Mesenchymal stem cell (in vitro differentiated cells and primary cell): ENCODE data around the gene RFNG.
A peak's percentile ranks its signal among the peaks of the same experiment; 100 is the strongest.

Source experiments
- DNase-seq: peaks from one replicate; pipeline ENCODE4 v3.0.0-alpha.2; 2013
- H2AFZ ChIP-seq: one replicate; pipeline ENCODE4 v1.6.1; 2013; ENCODE audit warnings: low read depth, mild to moderate bottlenecking, control low read depth, inconsistent platforms, low read length, moderate library complexity
- H2AK5ac ChIP-seq: 2 replicates; pipeline ENCODE4 v1.6.1; 2013; ENCODE audit warnings: low read length, moderate library complexity, mild to moderate bottlenecking, inconsistent platforms; ENCODE audit not compliant: severe bottlenecking
- H2BK120ac ChIP-seq: one replicate; pipeline ENCODE4 v1.6.1; 2013; ENCODE audit warnings: low read depth, mild to moderate bottlenecking, inconsistent platforms, low read length, moderate library complexity
- H2BK12ac ChIP-seq, 2 experiments: one replicate each; pipeline ENCODE4 v1.6.1; 2013; ENCODE audit warnings: inconsistent platforms in 2 of 2, low read length in 2 of 2, mild to moderate bottlenecking in 2 of 2, moderate library complexity in 2 of 2, control low read depth in 1 of 2
- H2BK15ac ChIP-seq: one replicate; pipeline ENCODE4 v1.6.1; 2013; ENCODE audit warnings: mild to moderate bottlenecking, low read depth, inconsistent platforms; ENCODE audit not compliant: poor library complexity, severe bottlenecking
- H2BK5ac ChIP-seq: 2 replicates; pipeline ENCODE4 v1.6.1; 2013; ENCODE audit warnings: low read depth, mild to moderate bottlenecking, low read length, control low read depth, inconsistent platforms; ENCODE audit not compliant: poor library complexity, severe bottlenecking
- H3K14ac ChIP-seq, 2 experiments: one replicate each; pipeline ENCODE4 v1.6.1; 2013; ENCODE audit warnings: inconsistent platforms in 2 of 2, low read length in 2 of 2, control low read depth in 1 of 2, mild to moderate bottlenecking in 1 of 2, moderate library complexity in 1 of 2
- H3K18ac ChIP-seq, 2 experiments: one replicate each; pipeline ENCODE4 v1.6.1; 2013; ENCODE audit warnings: inconsistent platforms in 2 of 2, low read length in 2 of 2, control low read depth in 1 of 2, low read depth in 1 of 2, mild to moderate bottlenecking in 1 of 2
- H3K23ac ChIP-seq, 2 experiments: one replicate each; pipeline ENCODE4 v1.6.1; 2013; ENCODE audit warnings: inconsistent platforms in 2 of 2, low read length in 2 of 2, mild to moderate bottlenecking in 2 of 2, moderate library complexity in 2 of 2, control low read depth in 1 of 2
- H3K27ac ChIP-seq: 2 replicates; pipeline ENCODE4 v1.5.1; 2013; ENCODE audit warnings: mild to moderate bottlenecking, moderate library complexity, low read length, control low read depth, inconsistent platforms; ENCODE audit not compliant: poor library complexity, severe bottlenecking
- H3K27me3 ChIP-seq, 2 experiments: 2 replicates each; pipeline versions ENCODE4 v1.6.1 to v1.7.0; 2013; ENCODE audit warnings: low read length in 2 of 2, mild to moderate bottlenecking in 2 of 2, moderate library complexity in 2 of 2, control low read depth in 1 of 2, inconsistent platforms in 1 of 2; ENCODE audit not compliant: control insufficient read depth in 1 of 2, insufficient read depth in 1 of 2
- H3K36me3 ChIP-seq, 2 experiments: 2 replicates each; pipeline versions ENCODE4 v1.6.1 to v1.7.0; 2013; ENCODE audit warnings: low read length in 2 of 2, control low read depth in 1 of 2, inconsistent platforms in 1 of 2, low read depth in 1 of 2, mild to moderate bottlenecking in 1 of 2; ENCODE audit not compliant: insufficient read depth in 2 of 2, control insufficient read depth in 1 of 2
- H3K4ac ChIP-seq, 2 experiments: one replicate each; pipeline ENCODE4 v1.6.1; 2013; ENCODE audit warnings: inconsistent platforms in 2 of 2, low read length in 2 of 2, mild to moderate bottlenecking in 2 of 2, moderate library complexity in 2 of 2, control low read depth in 1 of 2, low read depth in 1 of 2
- H3K4me1 ChIP-seq: 2 replicates; pipeline ENCODE4 v1.6.1; 2013; ENCODE audit warnings: low read depth, low read length, control low read depth; ENCODE audit not compliant: control insufficient read depth, insufficient read depth
- H3K4me2 ChIP-seq: 2 replicates; pipeline ENCODE4 v1.6.1; 2013; ENCODE audit warnings: low read length, mild to moderate bottlenecking, inconsistent platforms; ENCODE audit not compliant: poor library complexity, severe bottlenecking
- H3K4me3 ChIP-seq, 2 experiments: 2 replicates each; pipeline versions ENCODE4 v1.5.1 to v1.7.0; 2013; ENCODE audit warnings: low read length in 2 of 2, mild to moderate bottlenecking in 2 of 2, control low read depth in 1 of 2, low read depth in 1 of 2; ENCODE audit not compliant: insufficient read depth in 1 of 2
- H3K79me1 ChIP-seq: replicated peaks from 2 replicates; pipeline ENCODE4 v1.6.1; 2013; ENCODE audit warnings: mild to moderate bottlenecking, control low read depth, low read length, inconsistent platforms; ENCODE audit not compliant: poor library complexity, severe bottlenecking
- H3K9ac ChIP-seq: 2 replicates; pipeline ENCODE4 v1.7.0; 2013; ENCODE audit warnings: mild to moderate bottlenecking, low read length, moderate library complexity
- H3K9me3 ChIP-seq: 2 replicates; pipeline ENCODE4 v1.7.0; 2013; ENCODE audit warnings: mild to moderate bottlenecking, low read length; ENCODE audit not compliant: control insufficient read depth
- H4K8ac ChIP-seq: one replicate; pipeline ENCODE4 v1.6.1; 2013; ENCODE audit warnings: inconsistent platforms, mild to moderate bottlenecking, low read length, moderate library complexity
- H4K91ac ChIP-seq: one replicate; pipeline ENCODE4 v1.6.1; 2013; ENCODE audit warnings: mild to moderate bottlenecking, low read length, inconsistent platforms
- WGBS: methylation state at CpG from one replicate; pipeline ENCODE4 v1.1.7; 2013; ENCODE audit warnings: mixed read lengths; 5-methylcytosine and 5-hydroxymethylcytosine counted together

RFNG gene

DNA sequence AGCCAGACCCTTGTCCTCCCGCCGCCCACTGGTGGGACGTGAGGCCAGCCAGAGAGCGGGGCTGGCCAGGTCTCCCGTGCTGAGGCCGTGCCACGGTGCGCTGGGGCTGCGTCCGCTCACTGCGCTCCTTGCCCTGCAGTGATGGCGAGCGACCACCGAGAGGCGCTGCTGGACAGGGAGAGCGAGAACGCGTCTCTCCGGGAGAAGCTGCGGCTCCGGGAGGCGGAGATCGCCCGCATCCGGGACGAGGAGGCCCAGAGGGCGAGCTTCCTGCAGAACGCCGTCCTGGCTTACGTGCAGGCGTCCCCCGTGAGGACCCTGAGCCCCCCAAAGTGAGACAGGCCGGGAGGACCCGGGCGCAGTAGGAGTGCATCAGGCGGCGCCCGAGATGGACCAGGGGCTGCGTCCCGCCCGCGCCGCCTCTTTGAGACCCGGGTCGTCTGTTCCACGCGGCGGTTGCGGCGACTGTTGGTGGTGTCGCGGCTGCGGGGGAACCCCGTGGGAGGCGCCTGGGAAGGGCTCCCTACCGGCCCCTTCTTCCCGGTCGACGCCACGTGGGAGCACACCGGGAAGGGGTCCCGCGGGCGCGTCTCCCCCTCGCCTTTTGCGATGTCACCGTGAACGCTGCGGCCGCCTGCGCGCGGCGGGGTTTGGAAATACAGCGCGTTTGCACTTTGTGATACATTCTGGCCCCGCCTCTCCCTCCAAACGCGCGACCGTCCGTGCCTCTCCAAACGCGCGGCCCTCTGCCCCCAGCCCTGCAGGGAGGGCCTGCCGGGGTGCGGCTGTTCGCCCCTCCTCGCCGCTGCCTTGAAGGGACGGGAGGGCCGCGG is 20.9 kb downstream of the RFNG start:
- Histone ChIP-seq H2BK12ac (peak overlapping the region in 1 of 2 experiments; percentile 86), H2AK5ac (no peak overlapping the region), H2BK15ac (no peak overlapping the region), H3K79me1 (peaks cover 7% of the 10 kb centered on the region), H4K91ac (no peak overlapping the region), H3K9me3 (no peaks in the 10 kb centered on the region), H3K36me3 (peaks cover 0 to 61% of the 10 kb centered on the region in 2 experiments), H3K4ac (peak overlapping the region in 1 of 2 experiments; percentile 9), H4K8ac (peak overlapping the region; percentile 64), H3K27me3 (peaks cover 0 to 12% of the 10 kb centered on the region in 2 experiments), H3K14ac (no peak overlapping the region), H3K27ac (no peak overlapping the region), H3K4me2 (peak overlapping the region; percentile 96), H2BK120ac (peak overlapping the region; percentile 67), H3K9ac (peak overlapping the region; percentile 36), H3K4me3 (peak overlapping the region; percentile 60 to 79), H3K23ac (no peak overlapping the region), H2AFZ (peak overlapping the region; percentile 88), H3K18ac (peak overlapping the region in 1 of 2 experiments; percentile 48), H2BK5ac (no peak overlapping the region), H3K4me1 (peaks cover 17% of the 10 kb centered on the region)
- DNase-seq, result peak; percentile 85
- under 1% methylated on average over 88 of the region's 94 CpGs for WGBS

- Histone ChIP-seq H3K4ac (no peak overlapping the region), H2AK5ac (no peak overlapping the region), H2BK15ac (no peak overlapping the region), H3K27me3 (peaks cover 0 to 12% of the 10 kb centered on the region in 2 experiments), H2BK5ac (no peak overlapping the region), H2BK120ac (no peak overlapping the region), H3K14ac (no peak overlapping the region), H3K27ac (no peak overlapping the region), H3K4me2 (no peak overlapping the region), H3K4me1 (peaks cover 17% of the 10 kb centered on the region), H3K4me3 (peak overlapping the region in 1 of 2 experiments; percentile 8), H4K8ac (peak overlapping the region; percentile 61), H3K23ac (no peak overlapping the region), H3K18ac (no peak overlapping the region), H2AFZ (no peak overlapping the region), H4K91ac (no peak overlapping the region), H3K79me1 (peaks cover 8% of the 10 kb centered on the region), H3K9me3 (no peaks in the 10 kb centered on the region), H3K9ac (no peak overlapping the region), H2BK12ac (no peak overlapping the region), H3K36me3 (peaks cover 0 to 62% of the 10 kb centered on the region in 2 experiments)
- WGBS, result 62% methylated on average over 29 of the region's 31 CpGs
- no peak for DNase-seq
These were observed 21.6 kb downstream of the RFNG start for GRCh38 chr17:82029990-82030469.

DNA sequence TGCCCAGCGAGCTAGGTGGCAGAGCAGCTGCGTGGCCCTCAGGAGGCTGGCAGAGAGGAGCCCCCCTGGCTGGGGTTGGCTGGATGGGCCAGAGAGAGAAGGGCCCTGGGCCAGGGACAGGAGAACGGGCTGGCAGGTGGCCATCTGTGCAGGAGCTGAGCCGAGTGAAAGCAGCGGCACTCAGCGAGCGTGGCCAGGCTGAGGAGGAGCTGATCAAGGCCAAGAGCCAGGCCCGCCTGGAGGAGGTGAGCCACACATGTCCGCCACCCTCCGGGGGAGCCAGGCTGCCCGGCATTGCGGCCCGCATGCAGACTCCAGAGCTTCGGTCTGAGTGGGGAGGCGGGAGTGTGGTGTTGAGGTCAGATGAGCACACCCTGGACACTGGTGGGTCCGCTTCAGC is 22.2 kb downstream of the RFNG start:
- no peak overlapping the region for H2BK120ac ChIP-seq
- no peak overlapping the region for H2BK15ac ChIP-seq
- no peak overlapping the region for H3K4me3 ChIP-seq
- H3K27ac ChIP-seq, result no peak overlapping the region
- no peak overlapping the region for H2BK5ac ChIP-seq
- no peak overlapping the region for H2BK12ac ChIP-seq
- peaks cover 0 to 61% of the 10 kb centered on the region in 2 experiments for H3K36me3 ChIP-seq
- no peak overlapping the region for H3K23ac ChIP-seq
- peaks cover 19% of the 10 kb centered on the region for H3K4me1 ChIP-seq
- WGBS, result 98% methylated on average over 16 of the region's 16 CpGs
- H2AFZ ChIP-seq, result no peak overlapping the region
- H3K27me3 ChIP-seq, result peaks cover 0 to 12% of the 10 kb centered on the region in 2 experiments
- no peak overlapping the region for H3K18ac ChIP-seq
- no peak overlapping the region for H3K4me2 ChIP-seq
- peak overlapping the region; percentile 19 for H4K8ac ChIP-seq
- no peak overlapping the region for H4K91ac ChIP-seq
- H3K4ac ChIP-seq, result no peak overlapping the region
- DNase-seq, result no peak
- H2AK5ac ChIP-seq, result no peak overlapping the region
- no peaks in the 10 kb centered on the region for H3K9me3 ChIP-seq
- no peak overlapping the region for H3K9ac ChIP-seq
- peaks cover 14% of the 10 kb centered on the region for H3K79me1 ChIP-seq
- no peak overlapping the region for H3K14ac ChIP-seq

DNA sequence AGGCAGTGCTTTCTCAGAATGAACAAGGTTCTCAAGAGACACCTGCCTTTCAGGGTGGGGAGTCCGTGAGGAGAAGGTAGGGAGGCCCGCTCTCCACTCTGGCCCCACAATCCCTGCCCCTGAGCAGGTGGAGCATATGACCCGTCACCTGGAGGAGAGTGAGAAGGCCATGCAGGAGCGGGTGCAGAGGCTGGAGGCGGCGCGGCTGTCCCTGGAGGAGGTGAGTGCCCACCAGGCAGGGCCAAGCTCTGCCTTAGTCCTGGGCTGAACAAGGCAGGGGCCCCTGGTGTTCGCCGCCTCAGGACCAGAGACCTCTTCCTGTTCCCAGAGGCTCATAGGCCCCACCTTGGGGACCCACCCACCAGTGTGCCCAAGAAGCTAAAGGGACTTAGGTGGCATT is 22.6 kb downstream of the RFNG start:
- Histone ChIP-seq H2AFZ (no peak overlapping the region), H3K4me1 (peaks cover 22% of the 10 kb centered on the region), H3K23ac (no peak overlapping the region), H3K4me2 (no peak overlapping the region), H2BK120ac (no peak overlapping the region), H2BK12ac (no peak overlapping the region), H3K79me1 (peaks cover 18% of the 10 kb centered on the region), H4K91ac (no peak overlapping the region), H2BK5ac (no peak overlapping the region), H3K9ac (no peak overlapping the region), H3K36me3 (peaks cover 0 to 58% of the 10 kb centered on the region in 2 experiments), H2BK15ac (no peak overlapping the region), H3K4ac (no peak overlapping the region), H4K8ac (no peak overlapping the region), H3K9me3 (no peaks in the 10 kb centered on the region), H3K27me3 (peaks cover 0 to 12% of the 10 kb centered on the region in 2 experiments), H3K14ac (no peak overlapping the region), H3K18ac (no peak overlapping the region), H3K27ac (no peak overlapping the region), H3K4me3 (no peak overlapping the region), H2AK5ac (no peak overlapping the region)
- no peak for DNase-seq
- WGBS, result 95% methylated on average over 9 of the region's 9 CpGs
